ENCODE data around the gene FAM120C.

The FAM120C gene

DNA sequence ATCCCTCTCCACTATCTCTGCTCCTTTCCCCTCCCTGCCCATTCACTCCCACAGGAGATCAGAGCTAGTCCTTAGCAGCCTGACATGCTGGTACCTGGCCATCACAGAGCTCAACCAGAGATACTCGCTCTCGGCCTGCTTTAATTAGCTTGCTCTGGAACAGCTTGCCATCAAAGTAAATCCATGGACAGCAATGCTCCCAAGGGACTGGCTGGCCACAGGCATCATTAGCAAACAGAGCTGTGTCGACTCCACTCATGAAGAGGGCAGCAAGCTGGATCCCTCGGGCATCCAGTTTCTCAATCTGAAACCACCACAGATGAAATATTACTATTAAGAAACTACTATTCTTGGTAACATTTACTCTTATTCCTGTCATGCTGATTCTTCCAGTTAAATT lies 95.4 kb downstream of the FAM120C start:
- FAIRE-seq = no peak
- no peak for DNase-seq (ENCODE audit: insufficient read length, low spot score)
- no peak for TF ChIP-seq POLR2A (IDR thresholded peaks at IDR 0.05; ENCODE audit: low read depth, low read length)

DNA sequence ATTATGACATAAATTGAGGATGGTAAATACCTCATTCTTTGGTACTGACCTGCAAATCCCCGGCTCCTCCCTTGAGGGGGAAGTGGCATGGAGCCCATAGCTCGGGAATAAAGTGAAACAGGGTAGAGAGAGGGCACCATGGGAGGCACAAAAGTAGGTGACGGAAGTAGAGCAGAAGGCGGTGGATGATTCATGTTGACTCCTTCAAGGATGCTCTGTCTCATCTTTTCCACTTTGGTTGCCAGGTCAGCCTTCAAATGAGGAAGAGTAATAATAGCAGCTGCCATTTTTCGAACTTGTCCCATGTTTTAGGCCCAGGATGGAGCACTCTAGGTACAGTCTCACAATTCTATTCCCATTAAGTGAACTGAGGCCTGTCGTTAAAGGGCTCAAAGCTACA lies 97.4 kb downstream of the FAM120C start:
- TF ChIP-seq POLR2A (IDR thresholded peaks at IDR 0.05; ENCODE audit: low read depth, low read length) = no peak
- DNase-seq (ENCODE audit: insufficient read length, low spot score) = no peak
- FAIRE-seq = no peak

DNA sequence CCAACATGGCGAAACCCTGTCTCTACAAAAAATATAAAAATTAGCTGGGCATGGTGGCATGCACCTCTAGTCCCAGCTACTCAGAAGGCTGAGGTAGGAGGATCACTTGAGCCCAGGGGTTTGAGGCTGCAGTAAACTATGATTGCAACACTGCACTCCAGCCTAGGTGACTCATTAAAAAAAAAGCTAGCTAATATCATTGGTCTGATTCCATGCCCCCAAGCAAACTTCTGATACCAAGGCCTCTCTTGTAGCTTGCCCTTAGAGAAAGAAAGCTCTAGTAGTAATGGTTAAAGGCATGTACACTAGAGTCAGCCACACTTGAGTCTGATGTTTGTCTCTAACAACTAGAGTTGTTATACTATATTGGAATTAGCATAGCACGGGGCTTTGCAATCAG lies 106.2 kb downstream of the FAM120C start:
- no peak for DNase-seq (ENCODE audit: insufficient read length, low spot score)
- no peak for FAIRE-seq
- TF ChIP-seq POLR2A (IDR thresholded peaks at IDR 0.05; ENCODE audit: low read depth, low read length) = no peak

DNA sequence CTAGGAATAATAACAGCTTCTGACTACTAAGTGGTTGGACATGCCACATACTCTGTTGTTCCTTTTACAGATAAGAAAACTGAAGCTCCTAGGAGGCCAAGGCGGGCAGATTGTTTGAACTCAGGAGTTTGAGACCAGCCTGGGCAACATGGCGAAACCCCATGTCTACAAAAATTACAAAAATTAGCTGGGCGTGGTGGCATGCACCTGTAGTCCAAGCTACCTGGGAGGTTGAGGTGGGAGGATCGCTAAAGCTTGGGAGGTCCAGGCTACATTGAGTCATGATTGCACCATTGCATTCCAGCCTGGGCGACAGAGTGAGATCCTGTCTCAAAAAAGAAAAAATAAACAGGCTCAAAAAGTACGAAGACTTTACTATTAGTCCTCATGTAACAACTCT lies 108.2 kb downstream of the FAM120C start:
- no peak for FAIRE-seq
- no peak for TF ChIP-seq POLR2A (IDR thresholded peaks at IDR 0.05; ENCODE audit: low read depth, low read length)
- no peak for DNase-seq (ENCODE audit: insufficient read length, low spot score)

DNA sequence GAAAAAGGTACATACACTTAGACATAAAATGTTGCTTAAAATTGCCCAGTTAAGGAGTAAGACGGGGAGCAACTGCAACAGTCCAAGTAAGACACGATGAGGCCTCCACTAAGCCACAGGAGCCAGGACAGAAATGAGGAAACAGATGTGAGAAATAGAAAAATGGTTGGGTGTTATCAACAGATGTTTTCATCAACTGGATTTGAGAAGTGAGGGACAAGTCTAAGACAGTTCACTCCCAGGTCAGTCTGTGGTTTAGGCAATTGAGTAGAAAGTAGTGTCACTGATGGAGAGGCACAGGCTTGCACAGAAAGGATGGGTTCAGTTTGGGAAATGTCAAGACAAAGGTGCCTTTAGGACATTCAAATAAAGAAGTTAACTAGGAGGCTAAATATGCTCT lies 115.3 kb downstream of the FAM120C start:
- TF ChIP-seq POLR2A (IDR thresholded peaks at IDR 0.05; ENCODE audit: low read depth, low read length) = no peak
- no peak for FAIRE-seq
- no peak for DNase-seq (ENCODE audit: insufficient read length, low spot score)

DNA sequence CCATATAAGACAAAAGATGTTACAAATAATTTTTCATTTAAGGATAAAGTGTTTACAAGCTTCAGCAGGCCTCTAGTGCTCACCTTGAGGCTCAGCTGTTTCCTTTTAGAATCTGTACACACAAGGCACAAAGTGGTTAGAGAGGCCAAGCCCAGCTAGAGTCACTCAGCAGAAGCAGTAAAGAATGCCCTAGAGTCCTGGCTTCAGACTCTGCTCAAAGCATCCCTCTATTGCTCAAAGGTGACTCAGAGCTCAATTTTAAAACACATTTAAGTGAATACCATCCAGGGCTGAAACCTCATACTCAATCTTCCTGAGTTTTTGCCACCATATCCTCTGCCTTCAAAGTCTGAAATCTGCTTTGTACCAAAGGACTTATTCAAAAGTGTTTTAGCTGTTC lies 116.2 kb downstream of the FAM120C start:
- FAIRE-seq = no peak

DNA sequence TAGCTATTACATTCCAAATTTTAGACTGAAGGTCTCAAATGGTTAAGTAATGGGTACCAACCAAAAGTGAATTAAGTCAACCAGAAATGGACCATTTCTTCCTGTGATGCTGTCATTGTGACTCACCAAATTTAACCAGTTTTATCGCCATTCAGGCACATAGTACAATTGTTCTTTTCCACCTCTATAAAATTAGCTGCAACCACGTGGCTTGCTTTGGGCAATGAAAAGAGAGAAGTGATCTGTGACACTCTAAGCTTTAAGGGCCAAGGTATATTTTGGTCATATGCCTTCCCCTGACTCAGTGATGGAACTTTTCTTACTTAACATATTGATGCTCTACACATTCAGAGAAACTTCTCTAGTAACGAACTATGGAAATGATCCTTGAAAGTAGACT lies 118.5 kb downstream of the FAM120C start:
- DNase-seq (ENCODE audit: insufficient read length, low spot score) = no peak
- TF ChIP-seq POLR2A (IDR thresholded peaks at IDR 0.05; ENCODE audit: low read depth, low read length) = no peak
- no peak for FAIRE-seq

More for the DNA sequence above, 116.2 kb downstream of the FAM120C start:
- DNase-seq (ENCODE audit: insufficient read length, low spot score) = no peak
- no peak for TF ChIP-seq POLR2A (IDR thresholded peaks at IDR 0.05; ENCODE audit: low read depth, low read length)

DNA sequence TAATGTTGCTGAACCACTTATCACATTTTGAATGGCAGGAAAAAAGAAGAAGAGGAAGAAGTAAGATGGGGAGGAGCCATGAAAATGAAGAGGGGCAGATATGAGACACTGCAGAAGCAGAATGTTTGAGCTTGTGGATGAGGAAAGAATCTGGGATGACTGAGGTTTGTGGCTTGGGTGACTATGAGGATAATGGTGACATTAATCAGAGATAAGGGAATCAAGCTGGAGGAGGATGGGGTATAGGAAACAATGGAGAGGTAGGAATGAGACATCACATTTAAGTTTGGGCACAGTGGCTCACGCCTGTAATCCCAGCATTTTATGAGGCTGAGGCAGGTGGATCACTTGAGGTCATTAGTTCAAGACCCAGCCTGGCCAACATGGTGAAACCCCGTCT lies 119.7 kb downstream of the FAM120C start:
- FAIRE-seq = no peak
- DNase-seq (ENCODE audit: insufficient read length, low spot score) = no peak
- no peak for TF ChIP-seq POLR2A (IDR thresholded peaks at IDR 0.05; ENCODE audit: low read depth, low read length)

DNA sequence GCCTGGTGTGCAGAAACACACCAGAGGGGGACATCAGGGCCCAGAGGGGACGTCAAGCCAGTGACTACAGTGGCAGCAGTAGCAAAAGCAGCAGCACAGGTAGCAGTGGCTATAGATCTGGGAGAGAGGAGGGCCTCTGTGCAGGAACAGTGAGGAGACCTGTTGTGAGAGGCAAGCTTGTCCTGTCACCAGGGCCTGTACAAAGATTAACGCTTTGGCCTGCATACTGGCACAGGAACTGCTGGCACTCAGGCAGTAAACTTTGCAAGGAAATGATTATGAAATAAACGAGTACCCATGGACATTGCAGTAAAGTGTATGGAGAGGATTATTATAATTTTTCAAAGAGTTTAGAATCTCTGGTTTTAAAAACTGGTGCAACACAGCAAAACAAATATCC lies 133.3 kb downstream of the FAM120C start:
- FAIRE-seq (no peak), DNase-seq (ENCODE audit: insufficient read length, low spot score) (no peak)
- no peak for TF ChIP-seq POLR2A (IDR thresholded peaks at IDR 0.05; ENCODE audit: low read depth, low read length)

DNA sequence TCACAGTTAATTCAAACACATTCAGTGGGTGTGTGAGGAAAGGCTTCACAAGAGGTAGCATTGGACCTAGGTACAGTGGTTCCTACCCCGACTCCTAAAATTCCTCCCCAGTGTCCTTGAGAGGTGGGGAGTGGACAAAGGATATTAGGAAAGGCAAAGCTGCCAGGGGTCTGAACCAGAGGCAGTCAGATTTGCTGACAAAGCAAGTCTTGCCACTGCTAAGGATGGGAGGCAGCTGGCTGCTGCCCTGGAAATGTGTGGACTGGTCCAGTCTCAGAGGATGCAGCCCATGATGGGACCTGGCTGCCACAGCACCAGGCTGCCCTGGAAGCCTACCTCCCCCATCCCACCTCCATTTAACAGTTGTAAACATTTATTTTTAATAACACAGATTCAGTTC lies 134.6 kb downstream of the FAM120C start:
- DNase-seq (ENCODE audit: insufficient read length, low spot score) (no peak), FAIRE-seq (no peak)
- no peak for TF ChIP-seq POLR2A (IDR thresholded peaks at IDR 0.05; ENCODE audit: low read depth, low read length)

DNA sequence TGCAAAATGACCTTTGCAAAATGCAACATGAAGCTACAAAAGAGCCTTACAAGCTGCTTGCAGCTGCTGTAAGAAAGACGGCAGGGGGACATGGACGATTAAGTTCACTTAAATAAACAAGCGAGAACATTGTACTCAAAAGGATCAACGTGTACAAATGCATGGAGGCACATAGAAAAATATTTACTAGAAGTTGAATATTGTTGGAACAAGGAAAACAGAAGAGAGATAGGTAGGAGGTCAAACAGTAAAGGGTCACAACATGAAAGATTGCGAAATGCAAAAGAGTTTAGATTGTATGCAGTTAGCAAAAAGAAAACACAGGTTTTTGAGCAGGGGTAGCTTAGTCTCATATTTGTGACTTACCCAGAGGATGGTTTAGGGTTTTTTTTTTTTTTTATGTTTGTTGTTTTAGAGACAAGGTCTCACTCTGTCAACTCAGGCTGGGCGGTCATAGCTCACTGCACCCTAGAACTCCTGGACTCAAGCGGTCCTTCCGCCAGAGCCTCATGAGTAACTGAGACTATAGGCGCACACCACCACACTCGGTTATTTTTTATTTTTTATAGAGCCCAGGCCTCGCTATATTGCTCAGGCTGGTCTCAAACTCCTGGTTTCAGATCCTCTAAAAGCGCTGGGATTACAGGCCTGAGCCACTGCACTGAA lies 137.4 kb downstream of the FAM120C start:
- no peak for FAIRE-seq

DNA sequence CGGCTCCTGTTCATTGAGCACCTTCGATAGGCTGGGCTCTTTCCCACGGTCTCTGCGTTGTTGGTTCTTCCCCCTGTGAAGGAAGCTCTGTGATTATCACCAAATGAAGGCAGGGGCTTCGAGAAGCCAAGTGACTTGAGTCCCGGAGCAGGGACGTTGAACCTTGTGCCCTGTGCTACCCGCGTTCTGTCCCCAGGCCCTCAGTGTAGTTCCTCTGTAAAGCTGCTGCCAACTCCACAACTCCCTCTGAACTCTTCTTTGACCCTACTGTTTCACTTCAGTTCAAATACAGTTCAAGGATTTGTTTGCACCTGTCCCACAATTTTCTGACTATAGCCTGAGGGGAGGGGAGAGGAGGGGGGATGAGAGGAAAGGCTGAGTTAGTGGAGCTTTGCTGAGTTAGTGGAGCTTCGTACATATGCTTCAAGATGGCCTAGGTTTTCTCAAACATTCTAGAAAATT lies 138.1 kb downstream of the FAM120C start:
- DNase-seq (ENCODE audit: insufficient read length, low spot score) (no peak), FAIRE-seq (no peak)
- TF ChIP-seq POLR2A (IDR thresholded peaks at IDR 0.05; ENCODE audit: low read depth, low read length) = no peak

More for the DNA sequence above, 137.4 kb downstream of the FAM120C start:
- TF ChIP-seq POLR2A (IDR thresholded peaks at IDR 0.05; ENCODE audit: low read depth, low read length) = no peak
- DNase-seq (ENCODE audit: insufficient read length, low spot score) = no peak

DNA sequence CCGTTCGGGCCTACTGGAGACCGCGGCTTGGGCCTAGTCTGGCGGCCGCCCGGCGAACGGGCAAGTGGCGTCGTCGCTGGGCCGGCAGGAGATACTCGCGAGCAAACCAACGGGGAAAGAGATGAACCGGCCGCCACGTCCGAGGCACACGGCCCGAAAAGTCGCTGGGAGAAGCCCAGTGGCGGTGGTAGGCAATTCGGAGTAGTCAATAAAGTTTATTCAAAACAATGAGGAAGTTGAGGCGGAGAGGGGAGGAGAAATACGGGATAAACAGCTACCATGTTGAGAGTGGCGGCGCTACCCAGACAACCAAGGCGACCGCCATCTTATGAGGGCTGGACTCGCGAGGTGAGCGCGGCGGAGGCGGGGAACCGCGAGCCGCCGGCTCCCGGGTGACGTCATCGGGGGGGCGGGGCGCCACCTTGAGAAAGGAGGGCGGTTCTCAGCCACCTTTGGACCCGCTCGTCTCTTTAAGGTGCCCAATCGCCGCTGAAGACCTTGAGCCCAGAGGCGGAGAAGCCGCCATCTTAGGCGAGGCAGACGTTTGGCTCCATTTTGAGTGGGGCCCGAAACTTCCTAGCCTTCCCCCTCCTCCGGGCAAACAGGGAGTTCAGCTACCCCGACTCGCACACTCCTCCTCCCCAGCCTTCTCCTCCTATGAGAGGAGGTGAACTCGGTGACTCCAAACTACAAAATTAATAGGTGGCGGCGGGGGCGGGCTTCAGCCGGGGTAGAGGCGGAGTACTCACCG lies 138.8 kb downstream of the FAM120C start, which contains the start of gene PHF8:
PHF8 (minus strand) TSS at position 348 of the 751 bp plus-strand sequence. CDS start 1,745 bp downstream, outside the sequence.
- TF ChIP-seq POLR2A (IDR thresholded peaks at IDR 0.05; ENCODE audit: low read depth, low read length) = no peak; the same call in 1 of the 2 replicates
- no peak for FAIRE-seq

DNA sequence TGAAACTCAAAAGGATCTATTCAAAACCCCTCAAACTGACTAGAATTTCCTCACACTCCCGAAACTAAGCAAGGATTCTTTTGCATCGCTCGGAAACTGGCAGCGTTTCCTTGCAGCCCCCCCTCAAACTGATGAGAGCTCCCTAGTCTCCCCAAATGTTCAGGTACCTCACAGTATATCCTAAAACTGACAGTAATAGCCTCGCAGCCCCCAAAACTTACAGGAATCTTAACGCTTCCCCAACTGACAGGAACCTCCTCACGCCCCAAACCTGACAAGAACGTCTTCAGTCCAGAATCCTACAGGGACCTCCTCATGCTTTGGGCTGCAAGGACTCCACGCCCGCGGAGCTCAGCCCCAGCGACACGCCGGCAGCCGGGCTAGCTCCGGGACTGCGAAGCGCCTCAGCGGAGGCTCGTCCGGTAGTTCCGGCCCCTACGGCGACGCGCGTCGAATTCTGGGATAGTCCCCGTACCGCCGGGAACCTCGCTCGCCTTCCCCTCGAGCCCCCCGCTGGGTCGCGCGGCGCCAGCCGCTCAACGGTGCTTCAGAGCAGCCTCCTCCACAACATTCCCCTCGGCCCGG lies 139.4 kb downstream of the FAM120C start:
- FAIRE-seq = no peak

More for the DNA sequence above, 138.8 kb downstream of the FAM120C start, which contains the start of gene PHF8:
- peak; percentile 44 for DNase-seq (ENCODE audit: insufficient read length, low spot score)

More for the DNA sequence above, 139.4 kb downstream of the FAM120C start:
- peak; percentile 45; the same call in 1 of the 2 replicates for TF ChIP-seq POLR2A (IDR thresholded peaks at IDR 0.05; ENCODE audit: low read depth, low read length)
- DNase-seq (ENCODE audit: insufficient read length, low spot score) = no peak

All from H54 (cell line).